GM19438 (cell line): Measurements from ENCODE around the gene TBC1D1.

Experiments used
- ATAC-seq: cut with Tn5 transposase; IDR thresholded peaks from one replicate; pipeline ENCODE4 v1.9.1; 2021; ENCODE audit warnings: low read depth; ENCODE audit not compliant: unreplicated experiment

The TBC1D1 gene, protein sequence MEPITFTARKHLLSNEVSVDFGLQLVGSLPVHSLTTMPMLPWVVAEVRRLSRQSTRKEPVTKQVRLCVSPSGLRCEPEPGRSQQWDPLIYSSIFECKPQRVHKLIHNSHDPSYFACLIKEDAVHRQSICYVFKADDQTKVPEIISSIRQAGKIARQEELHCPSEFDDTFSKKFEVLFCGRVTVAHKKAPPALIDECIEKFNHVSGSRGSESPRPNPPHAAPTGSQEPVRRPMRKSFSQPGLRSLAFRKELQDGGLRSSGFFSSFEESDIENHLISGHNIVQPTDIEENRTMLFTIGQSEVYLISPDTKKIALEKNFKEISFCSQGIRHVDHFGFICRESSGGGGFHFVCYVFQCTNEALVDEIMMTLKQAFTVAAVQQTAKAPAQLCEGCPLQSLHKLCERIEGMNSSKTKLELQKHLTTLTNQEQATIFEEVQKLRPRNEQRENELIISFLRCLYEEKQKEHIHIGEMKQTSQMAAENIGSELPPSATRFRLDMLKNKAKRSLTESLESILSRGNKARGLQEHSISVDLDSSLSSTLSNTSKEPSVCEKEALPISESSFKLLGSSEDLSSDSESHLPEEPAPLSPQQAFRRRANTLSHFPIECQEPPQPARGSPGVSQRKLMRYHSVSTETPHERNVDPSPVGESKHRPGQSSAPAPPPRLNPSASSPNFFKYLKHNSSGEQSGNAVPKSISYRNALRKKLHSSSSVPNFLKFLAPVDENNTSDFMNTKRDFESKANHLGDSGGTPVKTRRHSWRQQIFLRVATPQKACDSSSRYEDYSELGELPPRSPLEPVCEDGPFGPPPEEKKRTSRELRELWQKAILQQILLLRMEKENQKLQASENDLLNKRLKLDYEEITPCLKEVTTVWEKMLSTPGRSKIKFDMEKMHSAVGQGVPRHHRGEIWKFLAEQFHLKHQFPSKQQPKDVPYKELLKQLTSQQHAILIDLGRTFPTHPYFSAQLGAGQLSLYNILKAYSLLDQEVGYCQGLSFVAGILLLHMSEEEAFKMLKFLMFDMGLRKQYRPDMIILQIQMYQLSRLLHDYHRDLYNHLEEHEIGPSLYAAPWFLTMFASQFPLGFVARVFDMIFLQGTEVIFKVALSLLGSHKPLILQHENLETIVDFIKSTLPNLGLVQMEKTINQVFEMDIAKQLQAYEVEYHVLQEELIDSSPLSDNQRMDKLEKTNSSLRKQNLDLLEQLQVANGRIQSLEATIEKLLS (N-terminal part only)

DNA sequence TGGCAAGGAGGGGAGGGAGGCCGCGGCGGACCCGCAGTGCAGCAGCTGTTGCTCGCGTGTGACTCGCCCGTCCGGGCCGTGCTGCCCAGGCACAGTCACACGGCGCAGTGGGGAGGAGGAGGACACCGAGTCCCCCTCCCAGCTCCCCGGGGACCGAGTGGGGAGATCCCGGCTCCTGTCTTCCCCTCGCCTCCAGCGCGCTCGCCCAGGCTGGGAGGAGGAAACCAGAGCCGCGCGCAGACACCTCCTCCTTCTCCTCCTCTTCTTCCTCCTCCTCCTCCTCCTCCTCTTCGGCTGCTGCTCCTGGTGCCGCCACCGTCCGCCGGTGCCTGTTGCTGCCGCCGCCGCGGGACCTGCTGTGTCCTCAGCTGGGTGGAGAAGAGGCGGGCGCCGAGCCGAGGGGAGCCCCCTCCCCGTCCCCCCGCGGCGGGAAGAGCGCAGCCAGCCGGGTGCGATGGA lies at the start of gene TBC1D1:
Gene TBC1D1, plus strand, starts transcription at position 284 of the 459 bp plus-strand sequence. CDS start 11,012 bp downstream, outside the sequence.
- ATAC-seq, result peak; percentile 28

DNA sequence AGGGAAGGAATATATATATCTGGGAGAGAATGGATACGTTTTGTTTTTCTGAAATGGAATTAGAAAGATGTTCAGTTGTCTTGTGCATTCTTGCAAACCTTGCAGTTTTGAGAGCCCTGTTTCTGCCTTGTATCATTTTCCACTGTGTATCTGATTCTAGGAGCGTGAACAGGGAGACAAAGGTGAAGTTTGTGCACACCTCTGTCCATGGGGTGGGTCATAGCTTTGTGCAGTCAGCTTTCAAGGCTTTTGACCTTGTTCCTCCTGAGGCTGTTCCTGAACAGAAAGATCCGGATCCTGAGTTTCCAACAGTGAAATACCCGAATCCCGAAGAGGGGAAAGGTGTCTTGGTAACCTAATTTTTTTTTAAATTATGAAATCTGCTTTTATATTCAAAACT lies 46.7 kb upstream of the TBC1D1 start:
- ATAC-seq, result no peak

DNA sequence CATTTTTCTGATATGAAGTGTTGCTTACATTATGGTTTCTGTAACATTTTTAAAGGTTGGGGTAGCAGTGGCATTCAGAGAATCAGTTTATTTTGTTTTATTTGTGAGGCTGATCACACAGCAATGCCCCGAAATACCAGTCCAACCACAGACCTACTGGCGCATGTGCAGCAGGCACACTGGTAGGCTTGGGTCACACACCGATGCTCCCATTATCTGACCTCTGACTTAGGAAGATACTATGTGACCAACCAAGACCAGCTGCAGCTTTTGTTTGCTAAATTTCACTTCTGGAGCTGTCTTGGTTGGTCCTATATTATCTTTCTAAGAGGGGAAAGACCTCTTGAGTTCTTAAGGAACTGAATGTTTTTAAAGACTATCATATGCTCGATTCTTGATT lies 45.7 kb upstream of the TBC1D1 start:
- ATAC-seq, result no peak

DNA sequence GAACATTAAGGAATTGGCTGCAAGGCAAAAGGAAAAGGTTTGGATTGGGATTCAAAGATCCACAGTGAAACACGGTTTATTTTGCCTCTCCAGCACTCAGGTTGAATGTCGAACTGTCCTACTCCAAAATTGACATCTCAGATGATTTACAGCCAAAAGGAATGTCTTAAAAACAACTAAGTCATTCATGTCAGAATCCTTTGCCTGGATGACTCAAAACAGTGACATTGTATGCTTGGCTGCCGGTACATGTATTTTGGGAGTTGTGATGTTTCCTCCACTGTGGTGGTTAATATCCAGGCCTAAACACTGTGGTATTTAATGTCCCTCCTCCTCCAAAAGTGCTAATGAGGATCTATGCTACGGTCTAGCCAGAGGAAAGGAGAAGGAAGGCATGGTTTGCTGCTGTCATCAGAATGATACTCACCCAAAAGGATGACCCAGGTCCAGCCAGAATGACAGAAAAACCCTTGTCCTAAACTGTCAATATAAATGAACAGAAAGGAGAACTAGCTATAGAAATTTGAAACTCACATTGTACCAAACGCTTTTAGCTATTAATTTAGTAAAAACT lies 43.5 kb upstream of the TBC1D1 start:
- ATAC-seq, result no peak

DNA sequence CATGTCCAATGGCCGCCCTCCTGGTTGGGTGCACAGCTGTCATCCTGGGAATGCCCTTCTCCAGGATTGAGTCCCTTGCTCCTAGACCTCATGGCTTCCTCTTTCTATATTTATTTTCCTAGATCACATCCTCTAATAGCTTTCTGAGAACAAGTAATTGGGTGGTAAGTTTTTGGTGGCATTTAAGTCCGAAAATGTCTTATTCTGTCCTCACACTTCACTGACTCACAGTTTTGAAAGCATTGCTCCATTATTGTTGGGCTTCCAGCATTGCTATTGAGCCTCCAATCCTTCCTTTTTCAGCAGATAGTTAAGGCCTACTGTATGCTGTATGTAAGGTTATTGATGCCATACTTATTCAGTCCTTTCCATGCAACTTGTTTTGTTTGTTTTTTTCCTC lies 38.5 kb upstream of the TBC1D1 start:
- no peak for ATAC-seq

DNA sequence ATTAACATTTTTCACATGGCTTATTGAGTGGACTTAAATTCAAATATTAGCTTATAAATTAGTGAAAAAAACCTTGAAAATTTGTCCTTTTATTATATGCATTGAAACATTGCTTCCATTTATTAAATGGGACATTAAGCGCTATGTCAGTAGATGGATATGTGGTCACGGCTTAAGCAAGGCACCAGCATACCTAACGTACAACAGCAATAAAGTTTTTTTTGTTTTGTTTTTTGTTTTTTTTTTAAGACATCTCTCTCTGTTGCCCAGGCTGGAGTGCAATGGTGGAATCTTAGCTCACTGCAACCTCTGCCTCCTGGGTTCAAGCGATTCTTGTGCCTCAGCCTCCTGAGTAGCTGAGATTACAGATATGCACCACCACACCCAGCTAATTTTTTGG lies 32.8 kb upstream of the TBC1D1 start:
- ATAC-seq, result no peak

DNA sequence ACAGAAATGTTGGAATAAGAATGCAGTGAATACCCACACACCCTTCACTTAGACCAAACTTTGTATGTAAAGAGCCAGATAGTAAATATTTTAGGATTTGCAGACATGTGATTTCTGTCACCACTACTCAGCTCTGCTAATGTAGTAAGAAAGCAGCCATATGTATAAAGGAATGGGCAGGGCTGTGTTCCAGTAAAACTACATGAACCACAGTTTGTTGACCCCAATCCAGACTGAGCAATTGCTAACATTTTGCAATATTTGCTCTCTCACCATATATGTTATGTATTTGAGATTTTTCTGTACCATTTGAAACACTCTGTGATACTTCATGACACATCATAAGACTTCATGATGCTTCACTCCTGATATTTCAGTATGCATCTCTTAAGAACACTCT lies 32.0 kb upstream of the TBC1D1 start:
- ATAC-seq, result no peak

DNA sequence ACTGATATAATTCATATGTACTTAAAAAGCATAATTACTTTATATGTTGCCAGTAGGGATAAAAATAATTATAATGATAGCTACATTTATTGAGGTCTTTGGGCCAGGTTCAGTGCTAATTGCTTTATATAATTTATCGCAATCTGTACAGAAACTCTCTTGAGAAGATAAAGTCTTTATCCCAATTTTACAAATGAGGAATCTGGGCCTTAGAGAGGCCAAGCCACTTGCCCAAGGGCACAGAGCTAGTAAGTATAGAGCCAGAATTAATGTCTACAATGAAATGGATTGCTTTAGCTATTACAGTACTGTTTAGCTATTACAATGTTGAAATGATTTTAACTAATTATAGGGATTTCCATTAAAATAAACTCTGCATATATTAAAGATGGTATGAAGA lies 30.6 kb upstream of the TBC1D1 start:
- no peak for ATAC-seq

DNA sequence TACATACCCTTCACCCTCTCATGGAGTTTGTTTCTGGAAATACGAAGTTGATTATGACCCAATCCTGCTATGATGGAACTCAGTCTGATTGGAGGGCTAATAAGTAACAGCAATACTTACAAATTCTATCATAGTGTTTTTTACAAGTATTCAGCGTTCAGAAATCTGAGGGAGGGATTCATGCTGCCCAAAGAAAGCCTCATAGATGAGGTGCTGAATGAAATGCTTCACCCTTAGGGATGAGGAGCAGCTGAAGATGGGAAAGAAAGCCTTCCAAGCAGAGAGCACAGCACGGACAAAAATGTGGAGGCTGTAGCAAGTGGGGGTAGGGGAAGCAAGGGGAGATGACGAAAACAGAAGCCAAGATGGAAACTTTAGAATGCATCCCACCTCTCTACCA lies 27.9 kb upstream of the TBC1D1 start:
- ATAC-seq, result no peak

DNA sequence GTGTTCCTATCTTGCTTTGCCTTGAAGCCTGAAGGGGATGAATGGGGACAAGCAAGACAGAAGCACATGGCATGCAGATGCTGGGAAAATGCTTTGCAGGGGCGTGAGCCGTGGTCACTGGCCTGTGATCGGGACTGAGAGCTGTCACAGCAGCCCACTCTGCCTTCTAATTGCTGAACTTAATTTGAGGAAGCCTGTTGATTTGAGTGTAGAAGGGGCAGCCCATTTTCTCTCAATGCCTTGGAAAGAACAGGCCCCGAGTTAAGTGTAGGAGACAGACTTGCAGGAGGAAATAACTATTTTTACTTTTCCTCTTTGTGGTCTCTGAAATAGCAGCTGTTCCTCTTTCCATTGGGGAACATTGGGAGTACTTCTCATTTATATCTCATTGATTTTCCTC lies 26.1 kb upstream of the TBC1D1 start:
- no peak for ATAC-seq

DNA sequence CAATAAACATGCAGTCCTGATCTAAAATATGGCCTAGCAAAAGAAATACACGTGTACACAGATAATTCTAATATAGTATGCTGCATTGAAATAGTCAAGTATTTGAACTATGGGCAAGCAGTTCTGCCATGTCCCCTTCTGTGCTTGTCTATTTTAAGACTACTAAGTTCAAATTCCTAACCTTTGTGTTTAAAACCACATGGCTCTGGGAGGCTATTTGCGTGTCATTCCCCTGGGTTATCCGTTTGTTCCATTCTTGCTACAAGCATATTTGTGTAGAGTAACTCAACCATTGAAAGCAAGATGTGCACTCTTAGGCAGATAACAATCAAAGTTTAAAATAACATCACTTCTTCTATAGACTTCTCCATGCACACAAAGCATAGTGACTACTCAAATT lies 25.4 kb upstream of the TBC1D1 start:
- no peak for ATAC-seq

DNA sequence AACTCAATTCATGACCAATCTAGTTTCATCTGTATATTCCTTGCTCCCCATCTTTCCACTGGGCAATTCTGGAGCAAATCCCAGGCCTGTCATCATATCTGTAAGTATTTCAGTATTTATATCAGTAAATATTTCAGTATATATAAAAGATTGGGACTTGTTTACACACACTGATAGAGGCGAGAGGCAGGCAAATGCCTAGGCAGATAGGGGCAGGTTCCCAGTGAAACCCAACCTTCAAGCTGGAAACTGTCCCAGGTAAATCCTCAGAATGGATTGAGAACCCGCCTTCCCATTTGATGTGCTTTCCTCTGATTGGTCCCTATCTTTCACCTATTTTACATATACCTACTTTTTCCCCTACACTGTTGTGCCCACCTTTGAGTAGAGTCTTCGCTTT lies 23.8 kb upstream of the TBC1D1 start:
- ATAC-seq, result no peak

DNA sequence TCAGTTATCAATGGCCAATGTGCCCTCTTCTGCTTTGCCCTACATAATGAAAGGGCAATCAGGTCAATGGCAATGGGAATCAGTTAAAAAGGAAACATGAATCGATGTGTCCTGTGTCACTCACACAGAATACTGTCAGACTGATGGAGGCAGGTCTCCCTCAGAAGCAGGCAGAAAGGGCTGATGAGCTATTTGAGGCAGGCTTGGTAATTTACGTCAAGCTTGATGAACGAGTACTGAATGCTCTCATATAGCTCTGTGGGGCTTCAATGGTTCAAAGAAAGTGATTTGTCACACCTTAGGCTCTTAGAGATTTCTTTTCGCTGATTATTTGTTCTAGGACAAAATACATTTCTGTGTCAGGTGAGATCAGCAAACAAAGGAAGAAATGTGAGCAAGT lies 22.6 kb upstream of the TBC1D1 start:
- ATAC-seq, result no peak

DNA sequence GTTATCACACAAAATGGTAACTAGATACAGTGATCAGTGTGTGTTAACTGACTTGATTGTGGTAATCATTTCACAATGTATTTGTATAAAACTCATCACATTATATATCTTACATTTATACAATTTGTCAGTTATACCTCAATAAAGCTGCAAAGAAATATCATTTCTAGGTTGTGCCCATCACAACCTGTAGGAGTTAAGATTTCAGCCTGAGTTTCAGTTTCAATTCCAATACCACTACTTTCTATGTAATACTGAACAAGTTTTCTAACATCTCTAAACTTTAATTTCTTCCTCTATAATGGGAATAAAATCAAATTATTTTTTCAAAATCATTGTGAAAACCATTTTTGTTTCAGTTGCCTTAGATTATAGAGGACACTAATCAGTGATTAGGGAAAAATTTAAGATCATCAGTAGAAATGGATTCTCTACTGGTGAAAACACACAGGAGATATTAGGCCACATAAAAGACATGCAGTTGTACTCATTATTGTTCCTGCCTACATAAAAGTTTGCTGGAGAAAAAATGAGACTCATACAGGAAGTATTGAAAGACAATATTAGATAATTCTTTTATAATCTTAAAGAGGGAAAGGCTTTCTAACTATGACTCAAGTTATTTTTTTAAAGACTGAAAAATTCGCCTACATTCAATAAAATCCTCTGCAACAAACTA lies 18.4 kb upstream of the TBC1D1 start:
- ATAC-seq, result no peak

DNA sequence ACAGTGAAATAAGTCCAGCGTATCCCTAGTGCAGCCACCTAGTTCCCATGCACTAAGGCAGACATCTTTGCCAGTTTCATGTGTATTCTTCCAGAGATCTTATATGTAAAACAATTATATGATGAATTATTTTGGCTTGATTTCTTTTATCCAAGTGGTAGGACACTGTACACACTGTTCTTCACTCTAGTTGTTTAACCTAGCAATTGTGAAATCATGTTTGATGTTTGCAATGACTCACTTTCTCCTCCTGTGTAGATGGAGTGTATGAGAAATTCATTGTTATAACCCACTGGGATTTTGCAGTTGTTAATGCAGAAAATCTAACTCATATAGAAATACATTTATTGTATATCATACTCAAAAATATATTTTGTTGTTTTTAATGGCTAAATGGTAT lies 17.5 kb upstream of the TBC1D1 start:
- ATAC-seq, result no peak

DNA sequence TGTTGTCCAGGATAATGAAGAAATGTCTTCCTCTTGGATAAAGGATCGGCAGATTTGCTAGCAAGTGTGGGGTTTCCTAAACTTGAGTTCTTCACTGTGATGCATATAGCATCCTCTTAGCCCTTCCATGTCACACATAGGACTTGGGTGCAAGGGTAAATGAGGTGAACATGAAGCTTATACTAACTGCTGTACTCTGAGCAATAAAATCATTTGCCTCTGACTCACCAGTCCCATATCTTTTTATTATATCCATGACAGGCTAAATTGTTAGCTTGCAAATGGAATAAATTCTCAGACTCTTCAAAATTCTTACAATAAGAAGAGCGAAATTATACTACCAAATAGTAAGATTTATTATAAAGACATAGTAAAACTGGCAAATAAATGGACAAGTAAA lies 14.7 kb upstream of the TBC1D1 start:
- ATAC-seq, result no peak

DNA sequence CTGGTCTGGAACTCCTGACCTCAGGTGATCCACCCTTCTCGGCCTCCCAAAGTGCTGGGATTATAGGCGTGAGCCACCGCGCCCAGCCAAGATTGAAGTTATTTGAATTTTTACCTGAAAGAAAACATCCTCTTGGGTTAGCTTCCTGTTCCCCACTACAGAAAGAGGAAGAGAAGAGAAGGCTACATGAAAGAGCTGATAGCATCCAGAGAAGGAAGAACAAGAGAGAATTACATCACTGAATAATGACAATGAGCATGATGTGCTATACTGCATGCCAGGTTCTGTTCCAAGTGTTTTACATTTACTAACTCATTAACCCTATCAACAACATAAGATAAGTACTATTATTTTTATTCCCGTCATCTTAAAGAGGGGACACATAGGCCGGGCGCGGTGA lies 11.5 kb upstream of the TBC1D1 start:
- no peak for ATAC-seq

DNA sequence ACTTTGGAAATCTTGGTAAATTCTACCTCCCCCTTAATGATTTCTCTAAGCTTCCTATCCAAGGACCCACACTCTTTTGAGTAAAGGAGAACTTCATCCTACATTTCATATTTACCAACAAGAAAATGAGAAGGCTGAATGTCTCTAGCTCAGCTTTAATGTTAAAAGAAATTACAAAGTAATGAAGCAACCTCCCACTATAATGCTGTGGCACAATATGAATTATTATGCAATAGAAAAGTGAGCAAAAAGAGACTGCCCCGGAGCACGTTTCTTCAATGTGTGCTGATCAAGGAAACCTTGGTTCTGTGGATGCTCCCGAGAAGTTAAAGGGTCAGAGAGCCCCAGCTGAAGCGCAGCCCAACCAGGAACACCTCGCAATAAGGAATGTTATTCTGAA lies 9.1 kb upstream of the TBC1D1 start:
- ATAC-seq, result no peak

DNA sequence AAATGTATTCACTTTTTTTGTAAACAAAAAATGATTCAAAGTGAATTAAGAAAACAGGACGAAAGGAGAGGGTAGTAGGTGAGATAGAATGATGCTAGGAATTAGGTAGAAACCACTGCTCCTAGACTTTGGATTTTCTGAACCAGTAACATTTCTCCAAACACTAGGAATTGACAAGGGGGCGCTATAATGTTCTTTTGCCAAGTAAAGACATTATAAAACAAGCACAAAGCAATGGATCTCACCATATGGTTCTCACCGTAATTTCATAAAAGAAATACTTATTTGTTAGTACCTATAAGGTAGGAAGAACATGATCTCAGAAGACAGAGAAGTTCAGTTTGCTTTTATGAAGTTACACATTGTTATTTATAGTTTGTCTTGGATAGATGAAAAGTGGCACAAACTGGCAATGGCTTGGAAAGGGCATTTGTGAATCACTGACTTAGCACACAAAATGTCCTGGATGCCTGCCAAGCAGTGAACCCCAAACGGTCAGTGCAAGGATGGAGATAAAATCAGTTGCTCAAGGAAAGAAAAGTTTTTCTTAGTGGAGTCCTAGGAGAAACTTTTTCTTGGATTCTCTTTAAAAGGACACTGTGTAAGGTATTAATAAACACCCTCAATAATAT lies 8.1 kb upstream of the TBC1D1 start:
- no peak for ATAC-seq
